Dermis microvascular lymphatic vessel endothelial cell (primary cell): ENCODE measurements around the gene SPATS2L. TPM values are rescaled to one million over a fixed set of nuclear protein-coding genes. Genes with fewer than 3 reads are reported as not detected.

Experiments
- DNase-seq, 2 donors: peaks; one replicate each; pipeline versions ENCODE4 v3.0.0 to v3.0.0-alpha.2; 2010; ENCODE audit warnings: low read depth in 2 of 2
- total RNA-seq: library from RNA; depleted of rRNA; stranded (reverse); fragments of >200 nt; gene quantifications from 2 replicates; pipeline ENCODE4 v1.2.1, GENCODE V29; 2014

SPATS2L gene
- total RNA-seq, 1 donor from 2014 or later = 9.4 TPM

DNA sequence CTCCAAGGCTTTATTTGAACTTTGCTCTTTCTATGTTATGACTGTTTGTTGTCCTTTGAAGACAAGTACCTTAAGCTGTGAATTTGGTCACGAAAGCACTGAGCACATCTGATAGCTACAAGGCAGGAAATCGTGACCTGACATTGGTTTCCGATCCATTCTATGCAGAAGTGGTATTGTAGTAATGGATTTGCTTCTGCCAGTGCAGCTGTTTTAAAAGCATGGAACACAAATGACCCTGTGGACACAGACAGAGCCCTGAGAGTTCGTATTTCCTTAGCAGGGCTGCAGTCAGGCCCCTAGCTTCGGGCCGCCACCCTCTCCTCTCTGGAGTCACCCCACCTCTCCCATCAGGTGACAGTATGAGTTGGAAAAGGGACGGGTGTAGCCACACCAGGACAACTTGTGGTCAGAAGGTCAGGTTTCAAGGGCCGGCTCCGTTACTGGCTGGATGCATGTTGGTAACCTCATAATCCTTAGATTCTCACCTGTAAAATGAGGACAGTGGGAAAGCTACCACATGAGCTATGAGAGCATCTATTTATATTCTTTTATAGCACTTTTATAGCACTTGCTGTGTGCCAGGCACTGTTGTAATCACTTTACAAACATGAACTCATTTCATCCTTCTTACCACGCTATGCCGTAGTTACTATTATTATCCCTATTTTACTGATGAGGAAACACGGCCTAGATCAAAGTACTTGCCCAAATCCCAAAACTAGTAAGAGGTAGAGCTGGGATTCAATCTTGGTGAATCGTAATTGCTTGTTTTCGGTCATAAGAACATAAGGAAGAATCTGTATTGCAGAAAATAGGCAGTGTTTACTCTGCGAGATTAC lies 70.2 kb downstream of the SPATS2L start:
- DNase-seq = peak; percentile 74 to 92

DNA sequence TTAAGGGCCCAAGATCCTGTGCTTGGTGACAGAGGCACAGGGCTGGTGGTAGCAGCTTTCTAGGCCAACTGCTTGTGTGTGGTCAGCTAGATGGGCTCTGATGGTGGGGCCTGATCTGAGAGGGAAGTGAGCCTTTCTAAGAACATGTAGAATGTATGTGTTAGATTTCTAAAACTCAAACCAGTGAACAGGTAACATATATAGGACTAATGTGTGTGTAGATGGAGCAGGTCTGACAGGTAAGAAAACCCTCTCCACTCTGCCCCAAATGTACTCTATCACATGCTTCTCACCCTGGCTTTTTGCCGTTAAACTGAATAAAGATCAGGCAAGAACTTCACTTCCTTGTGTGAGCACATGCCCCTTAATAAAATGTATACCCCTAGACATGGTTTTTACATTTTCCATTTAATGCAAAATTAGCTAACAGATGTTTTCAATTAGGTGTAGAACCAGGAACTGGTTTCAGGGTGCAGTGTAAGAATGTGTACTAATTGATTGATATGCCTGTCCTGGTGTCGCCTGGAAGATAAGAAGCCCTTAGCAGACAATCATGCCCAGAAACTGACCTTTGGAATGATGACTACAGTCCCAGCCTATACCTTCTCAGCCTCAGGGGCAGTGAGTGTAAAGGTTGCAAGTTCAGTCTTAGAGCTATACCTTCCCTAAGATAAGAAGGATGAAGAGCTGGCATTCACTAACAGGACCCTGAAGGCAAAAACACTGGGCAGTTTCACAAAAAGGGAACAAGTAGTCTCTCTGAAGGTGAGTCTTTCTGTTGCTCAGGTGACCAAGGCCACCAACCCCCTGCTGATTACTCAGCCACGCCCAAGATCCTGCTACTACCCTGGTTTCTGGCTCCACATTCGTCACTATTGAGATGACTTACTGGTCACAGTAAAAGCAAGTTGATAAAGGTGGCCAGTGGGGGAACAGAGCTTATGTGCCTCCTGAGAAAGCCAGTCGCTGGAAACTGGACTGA lies 71.2 kb downstream of the SPATS2L start:
- no peak for DNase-seq

- peak; percentile 70 to 71 for DNase-seq
These were observed 72.3 kb downstream of the SPATS2L start for GRCh38 chr2:200378652-200379290.

- no peak for DNase-seq
These were observed 73.1 kb downstream of the SPATS2L start for GRCh38 chr2:200379481-200380090.

- DNase-seq = no peak
These were observed 73.6 kb downstream of the SPATS2L start for GRCh38 chr2:200380091-200380561.

GRCh38 chr2:200380833-200381542 lies 74.5 kb downstream of the SPATS2L start:
- DNase-seq = no peak

DNA sequence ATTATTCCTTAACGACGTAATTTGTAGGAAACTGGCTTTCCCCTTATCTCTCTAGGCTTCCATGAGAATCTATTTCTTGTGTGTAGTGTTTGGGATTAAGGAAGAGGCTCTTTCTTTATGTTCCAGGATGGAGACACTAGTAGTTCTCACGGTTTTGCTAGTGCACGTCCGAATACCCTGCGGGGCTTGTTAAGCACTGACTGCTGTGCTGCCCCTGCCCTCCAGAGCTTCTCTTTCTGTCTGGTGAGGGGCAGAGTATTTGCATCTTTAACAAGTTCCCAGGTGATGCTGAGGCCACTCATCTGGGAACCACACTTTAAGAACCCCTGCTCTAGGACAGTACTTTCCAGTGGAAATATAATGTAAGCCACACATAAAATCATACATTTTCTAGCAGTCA lies 76.4 kb downstream of the SPATS2L start:
- DNase-seq = no peak

- peak; percentile 54 to 76 for DNase-seq
These were observed 77.1 kb downstream of the SPATS2L start for GRCh38 chr2:200383380-200384110.

- no peak for DNase-seq
These were observed 78.7 kb downstream of the SPATS2L start for GRCh38 chr2:200385063-200385635.

DNA sequence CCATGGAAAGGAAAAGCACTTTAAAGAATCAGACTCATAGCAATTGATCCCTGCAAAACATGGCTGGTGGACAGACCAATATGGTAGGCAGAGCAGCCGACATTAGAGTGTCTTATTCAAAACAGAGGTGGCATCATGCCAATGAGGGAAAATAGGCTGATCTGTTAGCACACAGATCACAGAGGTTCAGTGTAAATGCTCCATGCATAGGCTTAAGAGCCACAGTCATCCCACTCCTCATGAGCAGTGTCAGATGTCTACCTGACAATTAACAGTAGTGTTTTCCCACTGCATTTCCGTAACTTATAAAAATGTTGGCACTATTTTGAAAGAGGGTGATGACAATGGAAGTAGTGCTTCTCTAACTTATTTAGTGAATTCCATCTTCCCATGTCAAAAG lies 86.7 kb downstream of the SPATS2L start:
- DNase-seq = no peak

- no peak for DNase-seq
These were observed 87.6 kb downstream of the SPATS2L start for GRCh38 chr2:200394045-200394444.

DNA sequence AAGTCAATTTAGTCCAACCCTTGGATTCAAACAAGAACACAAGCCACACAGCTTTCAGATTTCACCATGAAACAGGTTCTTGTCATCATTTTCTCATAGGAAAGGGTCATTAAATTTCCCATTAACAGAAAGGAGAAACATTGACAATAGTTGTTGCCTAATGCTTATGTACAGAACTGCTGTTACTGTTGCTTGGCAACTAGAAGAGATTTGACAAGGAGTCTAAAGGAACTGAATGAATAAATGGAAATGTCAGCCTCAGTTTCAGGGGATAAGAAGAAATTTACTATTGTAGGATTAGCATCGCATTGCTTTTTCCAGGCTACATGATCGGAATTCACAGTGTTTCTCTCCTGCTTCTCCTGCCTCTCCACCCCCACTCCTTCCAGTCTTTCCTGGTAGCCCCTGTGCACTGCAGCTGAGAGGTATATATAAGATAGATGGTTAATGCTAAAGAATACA lies 90.3 kb downstream of the SPATS2L start:
- DNase-seq = peak in 1 of 2 donors; percentile 40

DNA sequence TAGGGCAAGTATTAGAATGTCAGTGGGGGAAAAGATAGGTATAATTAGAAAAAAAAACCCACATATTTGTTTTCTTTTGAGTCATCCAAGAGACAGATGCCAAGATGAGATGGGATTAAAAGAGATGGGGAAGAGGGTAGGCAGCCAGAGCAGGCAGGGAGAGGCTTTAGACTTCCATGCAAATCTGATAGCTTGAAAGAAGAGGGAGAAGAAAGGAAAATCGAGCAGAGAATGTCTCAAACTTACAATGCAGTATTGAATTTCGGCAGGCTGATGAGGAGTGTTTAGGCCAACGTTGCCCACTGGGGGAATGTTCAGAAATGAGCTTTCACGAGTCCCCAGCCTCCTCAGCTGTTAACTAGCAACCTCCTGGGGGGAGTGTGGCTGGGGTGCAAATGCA lies 91.3 kb downstream of the SPATS2L start:
- DNase-seq = no peak

- DNase-seq = peak in 1 of 2 donors; percentile 56
These were observed 92.6 kb downstream of the SPATS2L start for GRCh38 chr2:200399046-200399445.

GRCh38 chr2:200399636-200400035 lies 93.1 kb downstream of the SPATS2L start:
- DNase-seq = no peak

- DNase-seq = no peak
These were observed 97.3 kb downstream of the SPATS2L start for GRCh38 chr2:200403814-200404213.

DNA sequence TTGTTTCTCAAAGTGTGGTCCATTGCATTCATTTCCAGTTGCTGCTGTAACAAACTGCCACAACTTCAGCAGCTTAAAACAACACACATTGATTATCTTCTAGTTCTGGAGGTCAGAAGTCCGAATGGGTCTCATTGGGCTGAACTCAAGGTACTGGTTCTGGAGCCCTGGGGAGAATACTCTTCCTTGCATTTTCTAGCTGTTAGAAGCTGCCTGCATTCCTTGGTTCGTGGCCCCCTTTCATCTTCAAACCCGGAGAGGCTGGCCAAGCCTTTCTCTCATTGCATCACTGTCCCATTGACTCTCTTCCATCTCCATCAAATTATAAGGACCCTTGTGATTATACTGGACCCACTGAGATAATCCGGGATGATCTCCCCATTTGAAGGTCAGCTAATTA lies 98.1 kb downstream of the SPATS2L start:
- DNase-seq = no peak

DNA sequence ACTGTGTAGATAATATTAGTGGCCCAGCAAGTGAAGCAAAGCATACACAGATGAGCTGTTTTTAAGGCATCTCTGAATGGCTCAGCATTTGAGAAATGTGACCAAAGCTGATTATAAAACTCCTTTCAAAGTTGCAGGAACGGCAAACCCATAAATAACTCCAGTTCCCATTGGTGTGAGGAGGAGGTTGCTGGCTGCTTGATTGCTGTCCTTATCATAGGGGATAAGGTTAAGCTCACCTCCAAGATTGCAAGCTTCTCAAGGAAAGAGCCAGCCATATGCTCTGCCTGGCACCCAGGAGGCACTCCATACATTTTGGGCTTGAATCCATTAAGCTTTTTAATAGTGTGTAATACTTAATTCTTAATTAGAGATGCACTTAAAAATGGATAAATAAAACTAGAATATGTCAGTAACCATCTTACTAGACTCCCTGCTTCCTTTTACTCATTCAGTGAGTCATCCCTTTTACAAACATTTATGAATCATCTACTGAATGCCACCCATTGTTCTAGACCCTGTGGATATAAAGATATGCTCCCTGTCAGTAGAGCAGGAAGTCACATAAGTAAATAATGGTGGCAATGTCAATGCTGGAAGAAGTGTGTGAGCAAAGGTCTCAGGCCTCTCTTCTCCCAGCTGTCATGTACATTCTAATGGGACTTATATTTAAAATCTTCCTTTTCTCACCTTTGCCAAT lies 99.3 kb downstream of the SPATS2L start:
- peak; percentile 76 to 95 for DNase-seq

DNA sequence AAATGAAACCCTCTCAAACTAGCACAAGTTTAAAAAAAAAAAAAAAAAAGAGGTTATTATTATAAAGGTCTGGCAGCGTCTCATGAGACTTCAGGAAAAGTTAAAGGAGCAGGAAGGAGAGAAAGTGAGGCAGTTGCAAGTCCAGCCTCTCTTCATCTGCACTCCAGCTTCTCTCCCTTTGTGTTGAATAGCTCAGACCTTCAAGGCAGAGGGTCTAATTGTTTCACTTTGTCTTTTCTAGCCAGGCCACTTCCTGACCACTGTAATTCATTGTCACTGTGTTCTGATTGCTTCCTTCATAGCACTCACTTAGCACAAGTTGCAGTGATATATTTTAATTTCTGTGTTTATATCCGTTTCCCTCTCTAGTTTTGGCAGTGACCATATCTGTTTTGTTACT lies 99.9 kb downstream of the SPATS2L start:
- peak; percentile 55 to 83 for DNase-seq
